NCI-H82 treated with DMSO at 0.1 percent for 48 hours (cell line): ENCODE data around the gene AXIN1.

Experiments used
- DNase-seq: peaks from one replicate; lab custom pipeline; 2025; ENCODE audit not compliant: unreplicated experiment; lab: John Stamatoyannopoulos, UW

The AXIN1 gene

GRCh38 chr16:307691-308312 is 44.7 kb downstream of the AXIN1 start:
- DNase-seq, result no peak

DNA sequence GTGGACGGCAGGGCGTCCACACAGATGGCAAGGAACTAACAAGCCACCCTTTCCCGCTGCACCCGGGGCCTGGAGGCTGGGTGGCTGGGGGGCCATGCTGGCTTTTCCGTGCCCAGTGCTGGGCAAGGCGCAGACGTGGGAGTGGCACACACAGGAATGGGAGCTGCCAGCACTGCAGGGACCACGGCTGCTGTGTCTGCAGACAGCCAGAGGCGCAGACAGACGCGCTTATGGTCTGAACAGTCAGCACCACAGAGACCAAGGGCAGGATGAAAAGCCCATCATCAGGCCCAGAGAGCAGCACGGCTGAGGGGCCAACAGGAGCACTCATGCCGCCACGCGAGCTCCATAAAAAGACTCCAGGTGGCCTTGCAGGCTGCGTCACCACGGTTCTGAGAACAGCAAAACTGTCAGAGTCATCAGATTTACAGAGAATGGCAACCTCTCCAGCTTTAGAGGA is 45.6 kb downstream of the AXIN1 start:
- DNase-seq, result no peak

GRCh38 chr16:305916-306626 is 46.5 kb downstream of the AXIN1 start:
- DNase-seq, result no peak

- DNase-seq, result no peak
These were observed 48.6 kb downstream of the AXIN1 start for GRCh38 chr16:303760-304505.

- no peak for DNase-seq
These were observed 50.6 kb downstream of the AXIN1 start for GRCh38 chr16:301950-302349.

DNA sequence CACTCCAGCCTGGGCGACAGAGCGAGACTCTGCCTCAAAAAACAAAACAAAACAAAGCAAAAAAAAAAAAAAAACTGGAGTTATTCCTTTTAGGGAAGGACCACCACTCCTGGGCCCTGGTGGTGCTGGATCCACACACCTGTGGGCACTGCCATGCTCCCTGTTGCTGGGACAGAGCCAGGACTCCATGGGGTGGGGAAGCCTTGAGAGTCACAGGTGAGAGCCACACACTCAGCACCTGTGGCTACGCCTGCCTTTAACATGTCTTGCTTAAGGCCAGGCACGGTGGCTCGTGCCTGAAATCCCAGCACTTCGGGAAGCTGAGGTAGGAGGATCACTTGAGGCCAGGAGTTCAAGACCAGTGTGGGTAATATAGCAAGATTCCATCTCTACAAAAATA is 51.3 kb downstream of the AXIN1 start:
- no peak for DNase-seq

DNA sequence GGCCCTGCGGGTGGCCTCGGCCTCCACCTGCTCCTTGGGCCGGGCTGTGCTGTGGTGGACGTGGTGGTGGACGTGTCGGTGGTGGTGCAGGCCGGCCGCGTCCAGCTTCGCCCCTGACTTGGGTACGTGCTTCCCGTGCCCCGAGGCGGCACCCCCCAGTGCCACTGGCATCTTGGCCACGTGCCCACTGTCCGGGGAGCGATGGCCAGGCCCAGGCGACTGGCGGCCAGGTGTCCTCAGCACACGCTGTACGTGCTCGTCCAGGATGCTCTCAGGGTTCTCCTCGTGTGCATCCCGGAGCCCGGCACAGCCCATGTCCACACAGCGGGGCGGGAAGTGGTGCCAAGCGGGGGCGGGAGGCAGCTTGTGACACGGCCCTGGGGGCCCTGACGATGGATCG is 54.7 kb downstream of the AXIN1 start:
- no peak for DNase-seq

DNA sequence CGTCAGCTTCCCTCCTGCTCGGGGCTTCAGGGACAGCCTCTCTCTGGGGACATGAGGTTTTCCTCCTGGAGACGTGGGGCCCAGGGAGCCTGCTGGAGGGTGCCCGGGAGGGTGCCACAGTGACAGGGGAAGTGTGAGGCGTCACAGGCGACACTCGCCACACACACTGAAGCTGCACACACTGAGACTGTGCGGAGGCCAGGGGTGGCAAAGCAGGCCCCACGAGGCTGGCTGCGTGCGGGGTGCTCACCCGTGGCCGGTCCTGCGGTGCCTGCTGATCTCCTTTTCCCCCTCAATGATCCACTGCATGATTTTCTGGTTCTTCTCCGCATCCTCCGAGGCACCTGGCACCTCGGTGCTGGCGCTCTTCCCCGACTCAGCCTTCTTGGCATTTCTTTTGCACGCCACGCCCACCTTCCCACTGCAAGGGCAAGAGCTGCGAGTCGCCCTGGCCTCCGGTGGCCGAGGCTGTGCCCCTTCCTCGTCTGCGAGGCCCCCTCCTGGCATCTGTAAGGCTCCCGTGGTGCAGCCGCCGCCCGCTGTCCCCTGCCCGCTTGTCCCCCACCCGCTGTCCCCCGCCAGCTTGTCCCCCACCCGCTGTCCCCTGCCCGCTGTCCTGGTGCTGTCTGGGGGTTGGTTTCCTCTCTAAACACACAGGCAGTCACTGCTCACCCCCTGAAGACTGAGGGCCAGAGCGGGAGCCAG is 55.6 kb downstream of the AXIN1 start:
- no peak for DNase-seq

DNA sequence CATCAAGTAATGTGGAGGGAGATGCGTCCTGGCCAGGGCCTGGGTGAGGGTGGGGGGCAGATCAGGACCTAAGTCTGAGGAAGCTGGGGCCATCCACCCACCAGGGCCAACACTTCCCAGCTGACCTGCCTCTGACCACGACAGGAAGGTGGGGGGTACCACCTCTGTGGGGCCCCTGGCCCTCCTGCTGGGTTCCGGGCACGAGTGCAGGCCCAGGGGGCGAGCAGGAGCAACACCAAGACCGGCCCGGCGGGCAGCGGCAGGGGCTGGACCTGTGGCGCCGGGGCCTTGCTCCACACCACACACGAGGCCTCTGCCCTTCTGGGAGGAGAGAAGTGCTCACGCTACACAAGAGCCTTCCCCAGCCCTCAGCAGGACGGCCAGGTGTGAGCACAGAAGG is 56.2 kb downstream of the AXIN1 start:
- DNase-seq, result no peak

DNA sequence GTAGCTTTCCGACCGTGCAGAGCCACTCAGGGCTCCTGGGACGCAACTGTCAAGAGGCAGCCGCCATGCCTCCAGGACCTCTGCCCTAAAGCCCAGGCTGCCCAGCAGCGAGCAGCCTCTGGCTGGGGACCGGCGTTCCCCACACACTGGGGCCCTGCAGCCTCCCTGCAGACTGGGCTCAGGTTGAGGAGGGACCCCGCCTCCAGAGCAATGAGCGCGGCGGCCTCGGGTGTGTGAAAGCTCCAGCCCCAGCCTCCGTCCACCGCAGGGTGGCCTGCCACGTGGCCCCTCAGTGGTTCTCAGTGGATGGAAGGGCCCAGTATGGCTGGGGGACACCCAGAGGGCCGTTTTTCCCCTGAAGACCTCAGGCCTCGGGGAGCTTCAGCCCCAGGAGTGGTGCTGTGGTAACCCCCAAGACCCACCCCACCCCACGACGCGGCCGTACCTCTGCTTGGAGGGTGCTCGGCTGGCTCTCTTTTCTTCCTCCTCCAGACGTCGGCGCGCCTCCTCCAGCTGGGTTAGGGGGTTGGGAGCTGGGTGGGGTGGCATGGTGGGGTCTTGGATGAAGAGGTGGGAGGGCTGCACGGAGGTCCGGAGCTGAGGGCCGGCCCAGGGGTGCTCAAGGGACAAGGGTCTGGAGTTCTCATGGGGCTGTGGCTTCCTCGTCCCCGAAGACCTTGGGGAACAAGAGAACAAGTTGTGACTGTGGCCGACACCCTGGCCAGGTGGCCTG is 59.3 kb downstream of the AXIN1 start:
- no peak for DNase-seq

- DNase-seq, result no peak
These were observed 61.0 kb downstream of the AXIN1 start for GRCh38 chr16:291539-291938.

DNA sequence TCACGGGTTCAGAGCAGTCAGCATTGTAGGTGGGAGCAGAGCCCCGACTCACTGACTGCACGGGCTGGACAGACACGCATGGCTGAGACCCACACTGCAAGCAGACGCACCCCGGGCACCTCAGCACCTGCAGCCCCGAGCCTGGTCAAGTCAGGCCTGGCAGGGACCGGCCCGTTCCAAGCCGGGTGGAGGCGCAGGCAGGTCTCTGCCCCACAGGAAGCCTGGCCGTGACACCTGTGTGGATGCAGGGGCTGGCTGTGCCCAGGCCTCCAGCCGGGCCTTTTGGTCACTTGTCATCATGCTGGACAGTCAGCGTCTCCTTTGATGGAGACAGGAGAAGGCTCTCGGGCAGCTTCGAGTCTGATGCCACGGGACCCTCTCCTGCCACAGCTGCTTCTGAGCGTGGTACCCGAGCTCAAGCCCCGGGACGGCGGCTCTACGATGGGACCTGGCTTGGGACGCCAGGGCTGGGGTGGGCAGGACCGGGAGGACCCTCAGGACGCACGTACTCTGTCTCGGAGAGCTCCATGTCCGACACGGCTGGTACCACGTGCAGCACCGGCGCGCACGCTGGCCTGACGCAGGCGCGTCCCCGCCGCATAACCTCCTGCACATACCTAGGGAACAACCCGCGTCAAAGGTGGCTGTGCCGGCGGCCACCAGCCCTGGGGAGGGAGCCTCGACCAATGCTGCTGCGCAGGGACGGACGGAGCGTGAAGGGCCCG is 61.7 kb downstream of the AXIN1 start:
- no peak for DNase-seq

DNA sequence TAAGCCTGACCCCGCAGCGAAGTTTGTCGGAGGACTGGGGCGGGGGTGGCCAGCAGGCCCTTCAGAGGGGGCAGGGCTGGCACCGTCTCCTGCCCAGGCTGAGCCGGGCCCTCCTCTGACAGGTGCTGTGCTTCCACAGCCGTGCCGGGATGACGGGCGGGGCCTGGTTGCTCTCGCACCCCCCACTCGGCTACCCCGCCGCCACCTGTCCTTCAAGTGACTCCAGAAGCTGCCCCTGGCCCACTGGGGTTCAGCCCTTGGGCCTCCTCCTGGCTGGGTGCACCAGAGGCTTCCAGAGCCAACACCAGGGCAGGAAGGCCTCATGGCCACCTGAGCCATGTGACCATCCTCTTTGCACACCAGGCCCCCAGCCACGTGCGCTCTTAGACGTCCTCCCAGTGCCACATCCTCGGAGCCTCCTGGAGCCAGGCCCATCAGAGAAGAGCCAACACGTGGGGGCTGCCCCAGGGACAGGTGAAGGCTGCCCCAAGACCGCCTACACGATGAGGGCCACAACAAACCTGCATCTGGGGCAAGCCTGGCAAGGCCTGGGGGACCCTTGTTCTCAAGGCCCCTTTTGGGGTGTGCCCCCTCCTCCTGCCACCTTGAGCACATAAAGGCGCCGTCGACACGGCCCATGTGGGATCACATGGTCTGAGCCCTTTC is 62.4 kb downstream of the AXIN1 start:
- DNase-seq, result no peak

- DNase-seq, result no peak
These were observed 63.0 kb downstream of the AXIN1 start for GRCh38 chr16:289395-289997.

DNA sequence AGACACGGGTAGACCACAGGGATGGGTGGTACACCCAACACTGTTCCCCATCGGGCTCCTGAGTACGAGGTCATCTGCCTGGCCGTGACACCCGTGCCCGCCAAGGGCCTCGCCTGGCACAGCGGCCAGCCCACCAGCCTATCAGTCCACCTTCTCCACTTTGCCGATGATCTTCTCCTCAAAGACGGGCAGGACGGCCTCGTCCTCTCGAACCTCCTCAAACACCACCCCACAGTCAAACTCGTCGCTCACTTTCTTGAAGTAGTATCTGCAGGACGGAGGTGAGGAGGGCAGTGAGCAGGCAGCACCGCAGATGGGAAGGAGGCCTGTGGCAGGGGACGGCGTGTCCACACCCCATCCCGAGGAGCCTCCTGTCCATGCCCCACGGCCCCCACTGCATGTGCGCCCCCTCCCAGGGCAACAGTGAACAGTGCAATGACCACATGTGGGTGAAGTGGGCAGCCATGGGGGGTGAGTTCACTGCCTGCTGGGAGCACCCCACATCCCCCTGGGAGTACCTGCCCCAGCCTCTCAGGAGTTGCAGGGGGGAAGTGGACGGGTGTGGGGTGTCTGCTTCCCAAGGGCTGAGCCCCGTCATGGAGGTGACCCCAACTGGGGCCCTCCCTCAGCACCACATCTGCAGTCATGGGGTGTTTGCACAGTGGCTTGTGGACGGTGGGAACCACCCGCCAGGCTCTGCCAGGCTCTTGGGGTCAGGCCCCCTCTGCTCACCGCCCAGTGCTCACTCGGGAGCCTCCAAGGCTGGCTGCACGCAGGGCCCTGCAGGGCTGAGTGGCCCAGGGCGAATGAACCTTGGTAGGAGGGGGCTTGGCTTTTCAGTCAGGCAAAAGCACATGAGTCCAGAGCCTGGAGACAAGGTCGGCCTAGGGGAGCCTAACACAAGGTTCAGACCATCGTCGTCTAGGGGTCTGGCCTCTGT is 64.3 kb downstream of the AXIN1 start:
- no peak for DNase-seq

DNA sequence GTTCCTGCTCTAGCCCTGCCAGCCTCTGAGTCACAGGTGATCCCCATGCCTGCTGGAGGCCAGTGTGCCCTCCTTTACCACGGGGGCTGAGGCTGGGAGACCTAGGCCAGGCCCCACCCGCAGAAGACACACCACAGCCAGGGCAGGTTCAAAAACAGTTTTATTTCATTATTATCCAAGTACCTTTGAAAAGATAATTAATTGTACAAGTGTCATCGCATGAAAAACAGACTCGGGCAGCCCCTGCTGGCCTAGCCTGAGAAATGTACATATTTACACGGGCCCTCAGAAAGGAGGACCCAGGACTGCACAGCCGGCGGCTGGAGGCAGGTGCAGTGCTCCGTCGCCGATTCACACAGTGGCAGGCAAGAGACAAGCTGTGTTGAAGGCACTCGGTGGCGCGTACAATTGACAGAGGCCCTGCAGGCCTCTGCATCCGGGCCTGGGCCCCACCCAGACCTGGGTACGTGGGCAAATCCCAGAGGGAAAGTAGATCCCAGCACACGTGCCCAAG is 65.2 kb downstream of the AXIN1 start:
- DNase-seq, result no peak

DNA sequence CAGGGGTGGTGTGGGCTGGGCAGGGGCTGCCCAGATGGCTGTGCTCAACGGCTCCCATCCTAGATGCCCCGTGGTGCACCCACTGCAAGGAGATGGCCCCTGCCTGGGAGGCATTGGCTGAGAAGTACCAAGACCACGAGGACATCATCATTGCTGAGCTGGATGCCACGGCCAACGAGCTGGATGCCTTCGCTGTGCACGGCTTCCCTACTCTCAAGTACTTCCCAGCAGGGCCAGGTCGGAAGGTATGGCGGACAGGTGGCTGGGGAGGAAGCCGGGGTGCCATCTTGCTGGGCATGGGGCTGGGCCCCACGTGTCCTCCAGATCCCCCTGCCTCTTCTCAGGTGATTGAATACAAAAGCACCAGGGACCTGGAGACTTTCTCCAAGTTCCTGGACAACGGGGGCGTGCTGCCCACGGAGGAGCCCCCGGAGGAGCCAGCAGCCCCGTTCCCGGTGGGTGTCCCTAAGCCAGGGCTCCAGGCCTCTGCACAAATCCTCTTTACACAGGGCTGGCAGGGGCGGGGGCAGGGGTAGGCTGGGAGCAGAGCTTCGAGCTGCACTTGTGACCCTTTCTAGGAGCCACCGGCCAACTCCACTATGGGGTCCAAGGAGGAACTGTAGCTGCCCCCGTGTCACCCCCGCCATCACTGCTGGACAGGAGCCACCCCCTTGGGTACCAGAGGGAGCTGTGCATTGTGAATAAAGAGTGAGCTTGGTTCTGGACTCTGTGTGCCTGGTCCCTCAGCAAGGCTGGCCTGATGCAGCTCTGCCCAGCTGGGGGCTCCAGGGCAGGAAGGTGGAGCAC is 65.8 kb downstream of the AXIN1 start:
- no peak for DNase-seq
